ENCODE measurements around the gene OR10A5. TPM values are rescaled to one million over a fixed set of nuclear protein-coding genes. Genes with fewer than 3 reads are reported as not detected.
"Not testable (repeated sequence)": the region's sequence is repeated elsewhere in the genome, so short reads cannot be mapped to it uniquely, and the experiment has no call there.

Gene OR10A5
- total and polyA plus RNA-seq, 2 donors (not counting 1 experiment from before 2014, with no cell fraction given), result not detected

GRCh38 chr11:6850526-6850925 is 5.0 kb downstream of the OR10A5 start:
- DNase-seq (ENCODE audit: low read depth in 2 of 2), result no peak
- H3K36me3 ChIP-seq (ENCODE audit: control insufficient read depth, insufficient read depth, low read length), result no peaks in the 10 kb centered on the region
- no peak for TF ChIP-seq EZH2 (IDR thresholded peaks at IDR 0.05; ENCODE audit: low read length, missing control alignments)
- no peak for TF ChIP-seq CTCF (conservative IDR thresholded peaks at IDR 0.05 in 1 of 2, IDR thresholded peaks at IDR 0.05 in 1 of 2; ENCODE audit: low read depth in 1 of 2, low read length in 2 of 2)
- H3K9ac ChIP-seq (ENCODE audit: insufficient read depth, low read length), result no peak overlapping the region
- H3K4me2 ChIP-seq (ENCODE audit: extremely low read depth, insufficient read depth, low read length), result no peak overlapping the region
- H3K79me2 ChIP-seq (ENCODE audit: control insufficient read depth, insufficient read depth, low read length), result no peaks in the 10 kb centered on the region
- H3K4me1 ChIP-seq (ENCODE audit: control insufficient read depth, extremely low read depth, insufficient read depth, low read length), result no peaks in the 10 kb centered on the region
- no peak overlapping the region for H2AFZ ChIP-seq (ENCODE audit: low read length)
- H3K27me3 ChIP-seq (ENCODE audit: control insufficient read depth, insufficient read depth, low read length), result no peaks in the 10 kb centered on the region
- H3K27ac ChIP-seq (ENCODE audit: insufficient read depth, low read length), result no peak overlapping the region
- no peak overlapping the region for H3K4me3 ChIP-seq (replicated peaks in 1 of 4; ENCODE audit: control extremely low read depth in 1 of 4, insufficient read depth in 1 of 4, low read depth in 3 of 4, low read length in 4 of 4)
- H4K20me1 ChIP-seq (ENCODE audit: control insufficient read depth, extremely low read depth, insufficient read depth, low read length), result no peaks in the 10 kb centered on the region
- no peaks in the 10 kb centered on the region for H3K9me3 ChIP-seq (ENCODE audit: control insufficient read depth, insufficient read depth, low read depth, low read length)

GRCh38 chr11:6854801-6855200 is 9.3 kb downstream of the OR10A5 start:
- H3K27me3 ChIP-seq (ENCODE audit: control insufficient read depth, insufficient read depth, low read length); H3K4me2 ChIP-seq (ENCODE audit: extremely low read depth, insufficient read depth, low read length); H3K9me3 ChIP-seq (ENCODE audit: control insufficient read depth, insufficient read depth, low read depth, low read length); DNase-seq (ENCODE audit: low read depth in 2 of 2); H3K79me2 ChIP-seq (ENCODE audit: control insufficient read depth, insufficient read depth, low read length); H3K4me3 ChIP-seq (replicated peaks in 1 of 4; ENCODE audit: control extremely low read depth in 1 of 4, insufficient read depth in 1 of 4, low read depth in 3 of 4, low read length in 4 of 4); H3K27ac ChIP-seq (ENCODE audit: insufficient read depth, low read length); H4K20me1 ChIP-seq (ENCODE audit: control insufficient read depth, extremely low read depth, insufficient read depth, low read length); H3K9ac ChIP-seq (ENCODE audit: insufficient read depth, low read length); H2AFZ ChIP-seq (ENCODE audit: low read length); H3K4me1 ChIP-seq (ENCODE audit: control insufficient read depth, extremely low read depth, insufficient read depth, low read length); H3K36me3 ChIP-seq (ENCODE audit: control insufficient read depth, insufficient read depth, low read length): not testable (repeated sequence)

- H3K79me2 ChIP-seq (ENCODE audit: control insufficient read depth, insufficient read depth, low read length), result no peaks in the 10 kb centered on the region
- peak in 1 of 2 donors; percentile 49 for DNase-seq (ENCODE audit: low read depth in 2 of 2)
- no peak overlapping the region for H3K27ac ChIP-seq (ENCODE audit: insufficient read depth, low read length)
- no peak overlapping the region for H3K9ac ChIP-seq (ENCODE audit: insufficient read depth, low read length)
- no peaks in the 10 kb centered on the region for H3K36me3 ChIP-seq (ENCODE audit: control insufficient read depth, insufficient read depth, low read length)
- no peaks in the 10 kb centered on the region for H3K4me1 ChIP-seq (ENCODE audit: control insufficient read depth, extremely low read depth, insufficient read depth, low read length)
- no peaks in the 10 kb centered on the region for H4K20me1 ChIP-seq (ENCODE audit: control insufficient read depth, extremely low read depth, insufficient read depth, low read length)
- TF ChIP-seq CTCF (conservative IDR thresholded peaks at IDR 0.05 in 1 of 2, IDR thresholded peaks at IDR 0.05 in 1 of 2; ENCODE audit: low read depth in 1 of 2, low read length in 2 of 2) (no peak), EZH2 (IDR thresholded peaks at IDR 0.05; ENCODE audit: low read length, missing control alignments) (no peak)
- H2AFZ ChIP-seq (ENCODE audit: low read length), result no peak overlapping the region
- no peaks in the 10 kb centered on the region for H3K27me3 ChIP-seq (ENCODE audit: control insufficient read depth, insufficient read depth, low read length)
- no peaks in the 10 kb centered on the region for H3K9me3 ChIP-seq (ENCODE audit: control insufficient read depth, insufficient read depth, low read depth, low read length)
- no peak overlapping the region for H3K4me2 ChIP-seq (ENCODE audit: extremely low read depth, insufficient read depth, low read length)
- no peak overlapping the region for H3K4me3 ChIP-seq (replicated peaks in 1 of 4; ENCODE audit: control extremely low read depth in 1 of 4, insufficient read depth in 1 of 4, low read depth in 3 of 4, low read length in 4 of 4)
These were observed 10.6 kb downstream of the OR10A5 start for GRCh38 chr11:6855971-6856541.

Data from fibroblast of lung (primary cell).